Stimulated activated CD4-positive, alpha-beta T cell treated with anti-CD3 and anti-CD28 coated beads, Interleukin-1b, Interleukin-23, amount 100 ng/mL, for 4 hours (primary cell): ENCODE measurements around the gene TAS1R3.

Experiments used
- DNase-seq, 2 donors: peaks; one replicate each; pipeline ENCODE4 v3.0.0-alpha.2; 2020; ENCODE audit warnings: low read depth in 2 of 2

The TAS1R3 gene

DNA sequence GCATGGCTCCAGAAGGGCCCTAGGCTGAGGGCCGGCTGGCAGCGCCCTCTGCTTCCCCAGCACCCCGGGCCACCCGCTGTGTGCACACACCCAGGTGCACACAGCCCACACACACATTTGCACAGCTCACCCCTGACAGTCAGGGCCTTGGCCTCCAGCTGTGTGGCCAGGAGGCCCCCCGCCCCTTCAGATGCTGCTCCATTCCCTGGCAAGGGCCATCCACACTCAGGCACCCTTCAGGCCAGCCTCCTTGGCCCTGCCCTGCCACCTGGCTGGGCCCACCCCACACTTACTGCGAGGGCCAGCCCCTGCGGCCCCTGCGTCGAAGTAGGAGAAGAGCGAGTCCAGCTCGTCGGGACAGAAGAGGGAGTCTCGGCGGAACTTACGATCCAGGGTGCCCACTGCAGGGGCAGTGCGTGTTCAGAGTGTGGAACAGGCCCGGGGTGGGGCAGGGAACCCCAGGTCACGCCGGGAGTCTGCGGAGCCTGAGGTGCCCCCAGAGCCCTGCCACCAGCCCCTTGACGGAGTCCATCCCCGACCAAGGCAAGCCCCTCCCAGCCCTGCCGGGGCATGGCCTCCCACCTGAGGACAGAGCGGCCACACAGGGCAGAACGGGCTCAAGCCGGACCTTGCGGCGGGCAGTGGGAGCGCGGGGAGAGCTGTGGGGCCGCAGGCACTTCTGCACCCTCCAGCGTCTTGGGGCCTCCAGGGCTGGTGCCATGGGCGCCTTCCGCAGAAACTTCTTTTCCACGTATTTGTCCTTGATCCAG is 35.7 kb upstream of the TAS1R3 start:
- DNase-seq = no peak

DNA sequence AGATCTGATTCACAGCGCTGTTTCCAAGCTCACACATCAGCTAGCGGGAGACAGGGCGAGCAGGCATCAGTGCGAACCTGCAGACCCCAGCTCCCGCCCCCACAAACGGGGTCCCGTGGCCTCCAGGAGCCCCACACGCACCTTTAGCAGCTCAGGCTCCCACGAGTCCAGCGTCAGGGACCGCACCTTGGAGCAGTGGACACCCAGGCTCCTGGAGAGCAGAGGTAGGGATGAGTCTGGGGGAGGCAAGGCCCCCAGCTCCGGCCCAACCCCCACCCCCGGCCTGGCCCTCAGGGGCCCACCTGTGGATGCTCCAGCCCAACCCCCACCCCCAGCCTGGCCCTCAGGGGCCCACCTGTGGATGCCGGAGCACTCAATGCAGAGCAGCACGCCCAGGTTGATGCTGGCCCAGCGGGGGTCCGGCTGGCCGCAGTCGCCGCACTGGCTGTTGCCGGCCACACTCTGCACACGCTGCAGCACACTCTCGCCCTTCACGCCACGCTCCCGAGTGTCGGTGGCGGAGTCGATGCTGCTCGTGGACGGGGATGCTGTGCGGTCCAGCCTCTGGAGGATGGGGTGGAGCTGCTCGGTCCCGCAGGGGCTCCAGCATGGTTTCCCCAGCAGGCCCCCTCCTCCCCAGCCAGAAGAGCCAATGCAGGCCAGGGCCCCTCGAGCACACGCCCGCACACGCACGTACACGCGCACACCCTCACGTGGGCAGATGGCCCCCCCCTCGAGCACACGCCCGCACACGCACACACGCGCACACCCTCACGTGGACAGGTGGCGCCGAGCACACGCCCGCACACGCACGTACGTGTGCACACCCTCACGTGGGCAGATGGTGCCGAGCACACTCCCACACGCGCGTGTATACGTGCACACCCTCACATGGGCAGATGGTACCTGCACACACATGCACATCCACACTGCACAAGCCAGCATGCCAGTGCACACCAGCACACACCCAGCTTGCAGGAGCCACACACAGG is 34.7 kb upstream of the TAS1R3 start:
- DNase-seq = no peak

DNA sequence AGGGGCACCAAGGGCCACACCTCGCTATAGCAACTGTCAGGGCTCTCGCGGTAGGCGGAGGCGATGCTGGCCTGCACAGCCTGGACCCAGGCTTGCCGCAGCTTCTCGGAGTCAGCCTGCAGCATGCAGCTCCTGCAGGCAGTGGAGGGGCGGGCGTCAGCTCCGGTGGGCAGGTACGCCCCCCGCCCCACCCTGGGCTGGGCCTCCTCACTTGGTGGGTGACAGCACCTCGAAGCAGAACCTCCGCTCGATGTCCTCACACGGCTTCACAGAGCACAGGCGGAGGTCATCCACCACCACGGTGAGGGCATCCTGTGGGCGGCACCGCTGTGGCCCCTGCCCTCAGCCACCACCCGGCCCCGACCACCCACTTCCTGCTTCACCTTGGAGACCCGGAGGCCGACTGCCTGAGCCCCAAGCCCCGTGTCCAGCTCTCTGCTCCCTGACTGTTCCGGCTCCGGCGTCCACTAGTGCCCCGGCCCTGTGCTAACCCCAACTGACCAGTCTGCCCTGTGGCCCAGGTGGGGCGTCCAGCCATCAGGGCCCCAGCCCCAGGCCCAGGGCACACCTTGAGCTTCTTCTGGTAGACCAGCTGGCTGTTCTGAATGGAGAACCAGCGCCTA is 33.2 kb upstream of the TAS1R3 start:
- DNase-seq = no peak

DNA sequence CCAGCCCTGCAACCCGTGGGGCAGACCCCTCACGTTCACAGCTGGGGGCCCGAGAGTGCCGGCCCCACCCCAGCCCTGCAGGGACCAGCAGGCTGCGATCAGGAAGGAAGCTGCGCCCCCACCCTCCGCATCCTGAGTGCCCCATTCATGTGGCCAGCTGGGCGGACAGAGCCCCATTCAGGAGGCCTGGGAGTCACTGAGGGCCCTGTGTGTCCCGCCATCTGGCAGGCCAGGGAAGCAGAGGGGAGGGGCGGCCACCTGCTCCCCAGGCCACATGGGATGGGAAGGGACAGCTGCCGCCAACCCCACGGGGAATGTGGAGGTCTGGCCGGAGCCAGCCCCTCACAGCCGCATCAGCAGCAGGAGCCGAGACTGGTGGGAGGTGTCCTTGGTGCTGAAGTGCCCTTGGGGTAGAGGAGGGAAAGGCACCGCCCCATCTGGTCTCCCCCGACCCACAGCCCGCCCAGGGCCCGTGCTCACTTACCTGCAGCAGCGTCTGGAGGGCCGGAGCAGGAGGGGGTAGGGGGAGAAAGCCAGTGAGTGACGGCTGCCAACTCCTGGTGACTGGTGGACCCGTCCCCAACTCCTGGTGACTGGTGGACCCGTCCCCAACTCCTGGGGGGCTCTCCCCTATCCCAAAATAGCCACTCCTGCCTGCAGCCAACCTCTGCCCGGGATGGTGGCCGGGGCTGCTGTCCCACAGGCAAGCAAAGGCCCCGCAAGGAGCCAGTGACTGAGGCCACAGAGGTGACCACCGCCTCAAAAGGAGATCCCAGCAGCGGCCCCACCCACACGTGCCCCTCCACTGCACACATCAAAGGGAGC is 32.0 kb upstream of the TAS1R3 start:
- no peak for DNase-seq

DNA sequence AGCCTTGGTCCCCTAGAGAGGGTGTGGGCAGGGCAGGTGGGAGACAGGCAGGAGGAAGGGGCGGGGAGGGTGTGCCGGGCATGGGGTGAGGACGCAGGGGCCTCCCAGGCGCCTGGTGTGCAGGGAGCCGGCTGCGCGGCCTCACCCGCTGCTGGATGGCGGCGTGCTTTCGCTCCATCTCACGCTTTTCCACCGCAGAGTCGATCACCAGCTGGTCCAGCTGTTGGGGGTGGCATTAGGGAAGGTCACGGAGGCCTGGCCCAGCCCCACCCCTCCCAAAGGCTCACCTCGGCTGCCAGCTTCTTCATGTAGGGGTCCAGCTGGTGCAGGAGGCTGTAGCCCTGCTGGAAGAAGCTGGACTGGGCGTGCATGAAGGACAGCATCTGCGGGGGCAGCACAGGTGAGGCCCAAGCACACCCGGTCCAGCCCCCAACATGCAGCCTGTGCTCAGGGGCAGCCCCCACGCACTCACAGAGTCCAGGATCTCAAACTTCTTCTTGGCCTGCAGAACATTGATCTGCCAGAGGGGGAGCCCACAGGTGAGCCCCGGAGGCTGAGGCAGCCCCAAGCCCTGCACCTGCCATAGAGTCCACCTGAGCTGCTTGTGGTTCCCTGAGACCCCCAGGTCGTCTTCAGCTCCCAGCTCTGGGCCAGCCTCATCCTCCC is 31.3 kb upstream of the TAS1R3 start:
- DNase-seq = no peak

DNA sequence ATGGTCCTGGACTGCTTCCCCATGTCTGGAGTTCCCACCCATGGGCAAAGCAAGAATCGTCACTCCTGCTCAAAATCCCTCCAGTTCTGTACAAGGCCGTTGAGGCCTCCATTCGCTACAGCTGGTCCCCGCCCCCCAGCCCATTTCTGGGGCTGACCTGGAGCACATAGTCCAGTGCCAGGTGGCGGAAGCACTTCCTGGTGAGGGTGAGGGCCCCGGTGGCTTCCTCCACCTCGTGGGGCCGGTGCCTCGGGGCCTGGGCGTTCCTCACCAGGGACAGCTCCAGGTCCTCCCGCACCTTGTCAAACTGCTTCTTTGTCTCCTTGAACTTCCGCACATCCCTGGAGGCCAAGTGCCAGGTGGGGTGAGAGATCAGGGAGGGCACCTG is 30.7 kb upstream of the TAS1R3 start:
- no peak for DNase-seq

DNA sequence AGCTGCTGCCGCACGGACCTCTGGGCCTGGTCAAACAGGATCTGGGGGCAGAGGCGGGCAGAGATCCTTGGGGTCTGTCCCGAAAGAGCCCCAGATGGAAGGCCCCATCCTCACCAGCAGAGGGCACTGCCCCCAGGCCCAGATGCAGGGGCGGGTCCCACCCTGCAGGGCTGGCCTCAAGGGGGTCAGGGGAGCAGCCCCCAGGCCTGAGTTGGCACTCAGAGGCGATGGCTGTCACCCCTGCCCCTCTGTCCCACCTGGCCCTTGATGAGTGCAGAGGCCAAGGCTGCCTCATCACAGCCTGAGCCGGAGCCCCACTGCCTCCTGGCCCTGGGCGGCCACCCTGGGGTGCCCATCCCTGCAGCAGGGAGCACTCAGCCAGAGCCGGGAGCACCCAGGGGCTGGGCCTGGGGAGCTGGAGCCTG is 29.1 kb upstream of the TAS1R3 start:
- DNase-seq = no peak

DNA sequence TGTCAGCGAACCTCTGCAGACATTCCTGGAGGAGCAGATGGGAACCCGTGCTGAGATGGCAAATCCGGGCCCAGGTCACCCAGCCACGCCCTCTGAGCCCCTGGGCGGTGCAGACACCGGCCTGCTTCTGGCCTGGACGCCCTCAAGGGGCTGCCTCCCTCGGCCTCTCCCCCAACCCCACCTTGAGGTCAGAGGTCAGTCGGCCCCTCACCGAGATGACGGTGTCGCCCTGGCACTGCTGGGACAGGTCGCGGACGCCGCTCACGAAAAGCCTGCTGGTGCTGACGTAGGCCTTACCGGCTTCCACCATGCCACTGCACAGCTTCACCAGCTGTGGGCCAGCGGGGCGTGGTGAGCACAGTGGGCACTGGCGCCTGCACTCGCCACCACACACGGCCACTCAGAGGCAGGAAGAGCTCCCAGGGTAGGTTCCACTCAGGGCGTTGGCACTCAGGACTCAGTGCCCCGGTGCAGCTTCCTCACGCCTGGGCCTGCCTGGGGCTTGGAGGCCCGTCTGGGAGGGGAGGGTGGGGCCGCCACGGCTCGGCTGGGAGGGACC is 28.1 kb upstream of the TAS1R3 start:
- no peak for DNase-seq

DNA sequence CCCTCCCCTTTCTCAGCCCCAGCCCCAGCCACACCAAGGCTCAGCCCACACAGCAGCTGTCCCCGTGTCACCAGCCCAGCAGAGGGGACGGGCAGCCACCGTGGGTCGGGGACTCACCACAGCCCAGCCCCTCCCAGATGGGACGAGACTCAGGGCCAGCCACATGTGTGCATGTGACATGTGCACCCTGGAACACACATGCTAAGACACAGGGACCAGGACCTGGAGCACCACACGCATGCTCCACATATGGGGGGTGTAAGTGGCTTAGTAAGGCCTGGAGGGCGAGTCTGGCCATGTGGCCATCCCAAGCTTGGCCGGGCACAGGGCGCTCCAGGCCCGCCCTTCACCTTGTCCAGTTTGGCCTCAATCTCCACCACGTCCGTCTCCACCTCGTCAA is 27.3 kb upstream of the TAS1R3 start:
- DNase-seq = no peak

DNA sequence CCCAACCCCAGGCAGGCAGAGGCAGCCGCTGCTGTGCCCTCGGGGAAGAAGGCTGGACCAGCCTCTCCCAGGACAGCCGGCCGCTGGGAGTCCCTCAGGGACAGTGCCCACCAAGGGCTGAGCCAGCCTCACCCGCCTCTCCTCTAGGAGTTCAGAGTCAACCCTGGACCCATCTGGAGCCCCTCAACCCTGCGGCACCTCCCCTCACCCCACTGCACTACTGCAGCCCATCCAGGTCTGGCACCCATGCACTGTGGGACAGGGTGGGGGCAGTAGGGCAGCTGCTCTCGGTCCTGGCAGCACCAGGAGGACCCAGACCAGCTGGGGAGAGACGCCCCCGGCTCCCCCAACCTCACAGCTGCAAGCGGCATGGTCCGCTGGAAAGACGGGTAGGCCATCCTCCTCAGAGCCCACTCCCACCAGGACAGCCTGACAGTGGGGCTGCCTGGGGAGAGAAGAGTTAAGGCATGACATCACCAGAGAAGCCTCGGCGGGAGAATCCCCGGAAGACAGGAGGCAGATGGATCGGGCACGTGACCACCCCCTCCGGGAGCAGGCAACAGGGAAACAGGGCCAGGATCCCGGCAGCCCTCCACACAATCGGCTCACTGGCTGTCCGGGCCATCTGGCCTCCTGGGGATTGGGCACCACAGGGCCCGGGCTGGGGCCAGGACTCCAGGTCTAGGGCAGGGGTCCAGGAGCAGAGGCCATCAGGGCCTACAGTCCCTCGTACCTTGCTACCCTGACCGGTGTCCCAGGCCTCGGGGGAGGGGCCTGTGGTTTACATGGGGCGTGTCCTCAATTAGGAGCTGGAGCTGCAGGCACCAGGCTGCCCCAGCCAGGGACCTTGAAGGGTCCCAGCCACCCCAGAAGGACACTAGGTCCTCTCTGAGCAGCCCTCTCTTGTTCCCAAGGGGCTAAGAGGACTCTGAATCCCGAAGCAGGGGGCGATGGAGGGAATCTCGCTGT is 26.5 kb upstream of the TAS1R3 start:
- no peak for DNase-seq

DNA sequence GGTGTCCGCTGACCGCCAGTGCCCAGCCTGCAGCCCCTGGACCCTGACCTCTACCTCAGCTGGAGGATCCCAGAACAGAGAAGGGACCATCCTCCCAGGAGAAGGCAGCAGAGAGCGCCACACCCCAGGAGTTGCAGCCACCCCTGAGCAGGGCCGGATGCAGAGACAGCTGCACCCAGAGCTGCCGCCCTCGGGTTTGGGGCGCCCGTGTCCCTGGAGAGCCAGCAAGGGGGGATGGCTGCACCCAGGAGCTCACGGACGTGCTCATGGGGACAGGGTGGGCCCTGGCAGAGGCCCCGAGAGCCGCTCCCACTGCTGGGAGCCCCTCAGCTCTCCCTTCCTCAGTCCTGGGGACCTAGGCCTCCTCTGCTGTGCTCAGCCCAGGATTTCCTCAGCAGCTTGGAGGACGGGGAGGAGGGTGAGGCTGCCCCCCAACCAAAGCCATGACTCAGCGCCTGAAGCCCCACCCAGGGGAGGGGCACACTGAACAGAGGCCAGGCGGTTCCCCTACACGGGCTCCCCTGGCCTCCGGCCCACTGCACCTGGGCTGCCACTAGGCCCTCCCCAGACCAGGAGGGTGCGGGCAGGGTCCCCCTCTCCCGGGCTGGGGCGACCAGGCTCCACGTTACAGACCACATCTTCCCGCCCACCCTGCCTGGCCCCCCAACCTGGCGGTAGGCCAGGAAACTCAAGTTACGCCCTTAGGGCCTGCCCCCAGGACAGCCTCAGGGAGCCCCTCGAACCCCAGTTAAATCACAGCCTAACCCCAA is 25.6 kb upstream of the TAS1R3 start:
- peak; percentile 61 to 67 for DNase-seq

DNA sequence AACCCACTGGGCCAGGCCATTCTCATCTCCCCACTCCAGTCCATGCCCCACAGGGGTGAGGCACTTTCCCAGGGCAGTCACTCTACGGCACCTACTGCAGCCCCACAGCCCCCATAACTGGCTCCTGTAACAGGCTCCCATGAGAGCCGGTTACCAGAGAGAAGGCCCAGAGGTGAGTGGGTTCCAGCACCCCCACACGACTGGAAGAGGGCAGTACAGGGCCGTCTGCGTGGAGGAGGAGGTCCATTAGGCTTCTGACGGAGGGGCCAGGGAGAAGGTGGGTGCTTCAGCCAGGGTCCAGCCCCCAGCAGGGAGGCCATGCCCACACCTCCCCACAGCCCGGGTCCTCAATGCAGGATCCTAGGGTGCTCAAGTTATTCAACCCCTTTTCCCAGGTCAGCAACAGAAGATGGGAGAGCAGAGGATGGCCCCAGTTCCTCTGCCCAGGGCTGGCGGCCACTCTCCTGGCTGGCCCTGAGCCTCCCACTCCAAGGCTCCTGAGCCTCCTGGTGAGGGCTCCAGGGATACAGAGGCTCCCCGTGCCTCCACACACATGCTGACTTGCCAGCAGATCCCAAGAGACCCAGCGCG is 24.9 kb upstream of the TAS1R3 start:
- DNase-seq = no peak

DNA sequence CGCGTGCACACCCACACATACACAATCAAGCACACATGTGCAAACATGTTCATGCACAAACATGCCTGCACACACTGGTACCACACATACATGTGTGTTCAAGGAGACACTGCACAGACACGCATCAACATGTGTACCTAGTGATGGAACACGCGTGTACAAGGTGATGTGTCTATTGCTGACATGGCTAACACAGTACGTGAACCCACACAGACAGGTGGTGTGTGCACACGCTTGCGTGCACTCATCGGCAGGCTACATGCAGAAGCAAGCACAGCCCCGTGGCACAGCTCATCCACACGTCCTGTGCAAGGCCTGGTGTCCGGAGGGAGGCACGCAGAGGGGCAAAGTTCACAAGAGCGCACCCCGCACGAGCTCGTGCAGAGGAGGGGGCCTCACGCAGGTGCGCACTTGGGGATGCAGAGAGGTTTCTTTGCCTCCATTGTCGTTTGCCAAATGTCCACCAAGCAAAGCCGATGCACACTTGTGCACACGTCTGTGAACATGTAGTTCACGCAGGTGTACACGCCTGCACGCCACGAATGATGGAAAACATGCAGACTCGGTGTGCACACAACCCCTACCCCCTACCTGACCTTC is 24.3 kb upstream of the TAS1R3 start:
- DNase-seq = no peak

DNA sequence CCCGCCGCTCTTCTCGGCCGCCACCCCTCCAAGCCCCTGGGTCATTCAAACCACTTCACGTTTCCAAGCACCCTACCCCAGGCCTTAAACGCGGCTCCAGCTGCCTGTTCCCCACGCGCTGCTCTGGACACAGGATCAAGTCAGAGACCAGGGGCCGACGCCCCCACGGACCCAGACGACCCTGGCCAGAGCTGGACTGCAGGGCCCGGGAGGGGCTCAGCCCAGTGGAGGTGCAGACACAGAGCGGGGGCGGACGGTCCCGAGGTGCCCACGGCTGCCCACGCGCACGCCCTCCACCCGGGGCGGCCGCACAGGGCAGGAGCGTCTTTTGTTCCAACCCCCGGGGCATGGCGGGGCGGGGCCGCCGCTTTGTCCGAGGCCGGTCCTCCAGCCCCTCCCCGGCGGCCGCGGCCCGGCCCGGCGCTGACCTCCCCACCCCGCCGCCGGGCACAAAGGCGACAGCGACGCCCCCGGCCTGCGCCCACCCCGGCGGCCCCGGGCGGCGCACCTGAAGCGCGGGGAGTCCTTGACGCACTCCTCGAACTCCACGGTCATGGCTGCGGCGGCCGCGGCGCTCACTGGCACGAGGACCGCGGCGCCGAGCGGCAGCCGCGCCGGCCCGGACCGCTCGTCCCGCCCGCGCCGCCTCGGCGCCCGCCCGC is 23.7 kb upstream of the TAS1R3 start:
- no peak for DNase-seq

DNA sequence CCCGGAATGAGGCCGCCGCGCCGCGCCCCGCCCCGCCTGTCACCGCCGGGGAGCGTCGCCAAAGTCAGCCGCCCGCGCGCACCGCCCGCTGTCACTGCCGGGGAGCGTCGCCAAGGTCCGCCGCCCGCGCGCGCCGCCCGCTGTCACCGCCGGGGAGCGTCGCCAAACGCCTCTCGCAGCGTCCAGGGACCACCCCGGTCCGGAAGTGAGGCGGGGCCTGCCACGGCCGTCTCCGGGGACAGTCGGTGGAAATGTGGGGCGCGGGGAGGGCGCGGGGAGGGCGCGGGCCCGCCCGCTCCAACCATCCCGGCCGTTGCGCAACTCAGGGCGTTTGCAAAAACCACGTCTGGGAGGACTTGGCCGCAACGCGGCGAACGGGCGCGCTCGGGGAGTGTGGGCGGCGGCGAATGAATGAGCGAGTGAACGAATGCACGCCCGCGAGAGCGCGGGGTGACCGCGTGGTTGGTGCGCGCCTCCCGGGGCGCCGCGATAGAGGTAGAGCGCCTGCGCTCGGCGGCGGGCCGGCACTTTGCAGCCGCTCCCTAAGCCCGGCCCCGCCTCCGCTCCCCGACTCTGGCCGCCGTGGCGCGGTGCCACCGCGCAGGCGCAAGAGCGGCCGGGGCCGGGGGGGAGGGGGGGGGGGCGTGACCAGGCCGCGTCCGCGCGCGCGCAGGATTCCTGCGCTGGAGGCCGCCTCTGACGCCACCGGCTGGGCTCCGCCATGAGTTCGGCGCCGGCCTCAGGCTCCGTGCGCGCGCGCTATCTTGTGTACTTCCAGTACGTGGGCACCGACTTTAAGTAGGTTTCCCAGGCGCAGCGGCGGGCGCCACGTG is 22.9 kb upstream of the TAS1R3 start, which contains the start of the genes ACAP3 and PUSL1:
Gene ACAP3 (minus strand): TSS at position 8 of the 833 bp plus-strand sequence. CDS start 115 bp downstream, outside the sequence.
Gene PUSL1 (plus strand): TSS at position 675 of the 833 bp plus-strand sequence. CDS start 47 bp downstream, at position 722.
- peak; percentile 78 to 85 for DNase-seq

DNA sequence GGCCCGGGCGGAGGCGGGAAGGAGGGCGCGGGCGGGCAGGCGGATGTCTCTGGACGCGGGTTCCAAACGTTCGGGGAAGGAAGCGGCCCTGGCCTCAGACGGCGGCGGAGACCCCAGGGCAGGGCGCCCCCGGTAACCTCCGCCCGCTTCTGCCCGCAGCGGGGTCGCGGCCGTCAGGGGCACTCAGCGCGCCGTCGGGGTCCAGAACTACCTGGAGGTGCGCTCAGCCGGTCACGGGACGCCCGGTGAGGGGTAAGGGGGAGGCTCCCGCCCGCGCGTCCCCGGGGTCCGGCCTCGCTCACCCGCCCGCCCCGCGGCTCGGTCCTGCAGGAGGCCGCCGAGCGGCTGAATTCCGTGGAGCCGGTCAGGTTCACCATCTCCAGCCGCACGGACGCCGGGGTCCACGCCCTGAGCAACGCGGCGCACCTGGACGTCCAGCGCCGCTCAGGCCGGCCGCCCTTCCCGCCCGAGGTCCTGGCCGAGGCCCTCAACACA is 22.3 kb upstream of the TAS1R3 start:
- no peak for DNase-seq
